H1 (cell line): ENCODE measurements around the gene AGFG2. TPM values are rescaled to one million over a fixed set of nuclear protein-coding genes. Genes with fewer than 3 reads are reported as not detected.

Source experiments
- EGR1 ChIP-seq: IDR thresholded peaks from 2 replicates; pipeline ENCODE4 v1.6.1; 2011; ENCODE audit warnings: low read depth, low read length, borderline replicate concordance
- polyA plus RNA-seq, 7 experiments: library from polyadenylated mRNA; depleted of rRNA in 3 of 7; stranded (reverse) in 5 of 7; unstranded in 2 of 7; fragments of >200 nt in 5 of 7; fragments of 200-250 nt in 2 of 7; gene quantifications; 1 replicate in 5 of 7; 2 replicates in 1 of 7; 4 replicates in 1 of 7; pipeline versions ENCODE4 v1.2.1 to v1.2.3, GENCODE V29; 2011 to 2013; ENCODE audit warnings: missing spikeins in 2 of 7, mixed read lengths in 2 of 7
- total RNA-seq: library from RNA; stranded (reverse); fragmentation: NEBNext Ultra II Directional; extraction: Animal tissue kit (Norgen Biotek cat#: 25700); gene quantifications from 2 replicates; pipeline ENCODE4 v1.2.1, GENCODE V29; 2021

Gene AGFG2
- total and polyA plus RNA-seq, 2 of the 8 experiments (the other 6 are each of a cell fraction or from before 2014, with no cell fraction given) = 7.6 to 11.2 TPM

DNA sequence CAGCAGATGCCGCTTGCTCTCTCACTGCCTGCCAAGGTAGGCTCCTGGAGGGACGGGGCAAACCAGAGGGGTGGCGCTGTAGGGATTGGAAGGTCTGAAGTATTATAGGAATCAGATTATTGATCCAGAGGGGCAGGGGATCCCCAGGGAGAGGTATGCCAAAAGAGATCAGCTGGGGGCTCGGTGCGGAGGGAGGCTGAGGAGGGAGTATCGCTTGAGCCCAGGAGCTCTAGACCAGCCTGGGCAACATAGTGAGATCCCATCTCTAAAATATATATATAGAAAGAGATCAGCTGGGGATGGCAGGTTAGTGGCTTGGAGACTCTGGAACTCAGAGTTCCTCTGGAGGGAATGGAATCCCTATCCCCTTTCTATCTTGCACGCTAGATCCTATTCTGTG lies 56.2 kb downstream of the AGFG2 start (continued):
- TF ChIP-seq EGR1 = no peak
